Right cardiac atrium (tissue), 5 donors: ENCODE data around the gene SLIT3. TPM values are rescaled to one million over a fixed set of nuclear protein-coding genes. Genes with fewer than 3 reads are reported as not detected.
"Not testable (repeated sequence)": the region's sequence is repeated elsewhere in the genome, so short reads cannot be mapped to it uniquely, and the experiment has no call there.

Experiments
- ATAC-seq, 2 donors: fragments of 200-7000 bp; cut with Tn5 transposase; one replicate each; pipeline versions ENCODE4 v1.8.0 to v1.9.1; 2020; ENCODE audit warnings: moderate library complexity in 2 of 2, mild to moderate bottlenecking in 1 of 2
- DNase-seq, 3 donors: peaks; one replicate each; pipeline ENCODE4 v3.0.0-alpha.2; 2020
- H3K27ac ChIP-seq: one replicate; pipeline ENCODE4 v1.5.1; 2013; ENCODE audit warnings: mild to moderate bottlenecking, low read length, control low read depth, moderate library complexity
- H3K27me3 ChIP-seq: one replicate; pipeline ENCODE4 v1.6.1; 2013; ENCODE audit not compliant: control insufficient read depth, insufficient read depth
- H3K4me1 ChIP-seq: one replicate; pipeline ENCODE4 v1.6.1; 2013; ENCODE audit warnings: low read length; ENCODE audit not compliant: control insufficient read depth, insufficient read depth
- H3K4me3 ChIP-seq: one replicate; pipeline ENCODE4 v1.5.1; 2013; ENCODE audit warnings: low read length, control low read depth
- H3K9me3 ChIP-seq: one replicate; pipeline ENCODE4 v1.6.1; 2013; ENCODE audit warnings: low read length; ENCODE audit not compliant: control insufficient read depth
- WGBS: extraction: QIAGEN DNeasy Blood & Tissue Kit; methylation state at CpG from one replicate; pipeline ENCODE4 v1.1.7; 2013; 5-methylcytosine and 5-hydroxymethylcytosine counted together
- intact Hi-C, 4 donors: fragments of 100-400 bp; cut with DNase I; formaldehyde crosslinking; loops; one replicate each; pipeline versions ENCODE4 v1.11.0 to v1.14.0; 2022 to 2023
- microRNA-seq, 2 donors: library from miRNA; unstranded; fragments of <30 nt; microRNA quantifications; one replicate each; pipeline ENCODE4 v1.2.0, GENCODE V29; 2020 to 2021
- polyA plus RNA-seq: library from polyadenylated mRNA; stranded (reverse); fragments of 200-250 nt; gene quantifications from one replicate; pipeline ENCODE4 v1.2.3, GENCODE V29; 2013
- total RNA-seq, 4 donors: library from RNA; stranded (reverse); fragmentation: NEBNext Ultra II Directional; extraction: Animal tissue kit (Norgen Biotek cat#: 25700); gene quantifications; one replicate each; pipeline ENCODE4 v1.2.1, GENCODE V29; 2021
- donor health status: healthy with polysubstance abuse.
- donor health status: DM: no; HTN: yes; CAD: no.
- donor health status: DM: no; HTN: no; CAD: no.
- donor health status: DM: no; HTN: yes; CAD: no; lungs with severe emphysema.
- donor health status: DM: yes; HTN: yes; CAD: no.

The SLIT3 gene
- total and polyA plus RNA-seq, 5 donors: 32.9 to 188 (median 109) TPM

DNA sequence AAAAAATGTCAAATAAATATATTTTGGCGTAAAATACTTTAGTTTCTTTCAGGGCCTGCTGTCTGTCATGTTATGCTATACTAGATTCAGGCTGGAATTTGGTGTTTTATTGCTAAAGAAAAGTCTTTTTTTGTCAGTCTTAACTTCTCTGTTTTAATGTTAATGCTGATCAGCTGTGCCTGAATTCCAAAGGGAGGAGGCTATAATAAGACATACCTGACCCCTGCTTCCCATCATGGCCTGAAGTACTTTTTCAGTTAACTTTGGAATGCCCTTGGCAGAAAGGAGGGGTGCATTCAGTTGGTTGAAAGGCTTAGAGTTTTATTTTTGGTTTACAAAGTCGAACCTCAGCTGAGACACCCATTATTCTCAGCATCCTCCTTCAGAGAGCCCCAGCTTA is 663.7 kb downstream of the SLIT3 start:
- Histone ChIP-seq H3K27me3 (no peaks in the 10 kb centered on the region), H3K4me1 (no peaks in the 10 kb centered on the region), H3K9me3 (no peaks in the 10 kb centered on the region), H3K4me3 (no peak overlapping the region), H3K27ac (no peak overlapping the region)
- intact Hi-C loops: no loop called here
- no peak for DNase-seq
- ATAC-seq: no peak
- 76% methylated on average over 2 of the region's 2 CpGs for WGBS

DNA sequence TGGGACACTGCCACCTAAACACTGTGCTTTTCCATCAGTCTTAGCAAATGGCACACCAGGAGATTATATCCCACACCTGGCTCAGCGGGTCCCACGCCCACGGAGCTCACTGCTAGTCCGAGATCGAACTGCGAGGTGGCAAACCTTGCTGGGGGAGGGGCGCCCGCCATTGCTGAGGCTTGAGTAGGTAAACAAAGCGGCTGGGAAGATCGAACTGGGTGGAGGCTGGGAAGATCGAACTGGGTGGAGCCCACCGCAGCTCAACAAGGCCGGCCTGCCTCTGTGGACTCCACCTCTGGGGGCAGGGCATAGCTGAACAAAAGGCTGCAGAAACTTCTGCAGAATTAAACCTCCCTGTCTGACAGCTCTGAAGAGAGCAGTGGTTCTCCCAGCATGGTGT is 670.0 kb downstream of the SLIT3 start:
- H3K4me3 ChIP-seq, H3K4me1 ChIP-seq, ATAC-seq, H3K9me3 ChIP-seq, intact Hi-C loops, H3K27ac ChIP-seq, H3K27me3 ChIP-seq: not testable (repeated sequence)
- DNase-seq: peak in 1 of 3 donors; percentile 47
- 94% methylated on average over 13 of the region's 13 CpGs for WGBS

DNA sequence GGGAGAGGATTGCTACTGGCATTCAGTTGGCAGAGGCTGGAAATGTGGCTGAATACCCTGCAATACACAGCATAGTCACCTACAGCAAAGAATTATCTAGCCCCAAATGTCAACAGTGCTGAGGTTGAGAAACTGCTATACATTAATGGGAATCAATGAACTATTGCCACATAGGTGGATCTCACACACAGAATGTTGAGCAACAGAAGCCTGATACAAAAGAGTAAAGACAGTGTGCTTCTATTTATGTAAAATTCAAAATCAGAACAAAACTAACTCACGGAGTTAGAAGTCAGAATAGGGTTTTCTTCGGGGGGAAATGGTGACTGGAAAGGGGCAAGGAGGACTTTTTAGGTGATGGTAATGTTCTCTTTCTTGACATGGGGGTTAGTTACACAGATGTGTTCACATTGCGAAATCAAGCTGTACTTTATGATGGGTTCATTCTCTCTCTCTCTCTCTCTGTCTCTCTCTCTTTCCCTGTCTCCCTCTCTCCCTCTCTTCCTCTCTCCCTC is 676.0 kb downstream of the SLIT3 start:
- no peak overlapping the region for H3K27ac ChIP-seq
- 80% methylated on average over 3 of the region's 3 CpGs for WGBS
- DNase-seq (no peak), ATAC-seq (no peak)
- no peaks in the 10 kb centered on the region for H3K27me3 ChIP-seq
- no peaks in the 10 kb centered on the region for H3K4me1 ChIP-seq
- no peak overlapping the region for H3K4me3 ChIP-seq
- H3K9me3 ChIP-seq: no peaks in the 10 kb centered on the region
- intact Hi-C loops: no loop called here

DNA sequence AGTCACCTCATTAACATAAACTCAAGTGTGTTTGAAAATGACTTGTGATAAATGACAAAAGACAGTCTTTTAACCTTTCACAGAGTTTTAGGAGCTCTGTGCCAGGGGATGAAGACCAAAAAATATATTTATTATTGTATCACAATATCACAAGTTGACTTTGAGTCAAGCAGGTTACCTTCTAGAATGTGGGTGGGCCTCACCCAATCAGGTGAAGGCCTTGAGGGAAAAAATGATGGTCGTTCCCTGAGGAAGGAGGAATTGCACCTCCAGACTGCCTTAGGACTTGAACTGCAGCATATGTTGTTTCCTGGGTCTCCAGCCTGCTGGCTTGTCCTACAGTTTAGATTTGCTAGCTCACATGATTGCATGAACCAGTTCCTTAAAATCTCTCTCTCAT is 680.1 kb downstream of the SLIT3 start:
- 77% methylated on average over 1 of the region's 1 CpG for WGBS
- no peak for DNase-seq
- H3K9me3 ChIP-seq: no peaks in the 10 kb centered on the region
- no peak for ATAC-seq
- H3K4me1 ChIP-seq: no peaks in the 10 kb centered on the region
- no peak overlapping the region for H3K27ac ChIP-seq
- intact Hi-C loops: no loop called here
- no peaks in the 10 kb centered on the region for H3K27me3 ChIP-seq
- no peak overlapping the region for H3K4me3 ChIP-seq

DNA sequence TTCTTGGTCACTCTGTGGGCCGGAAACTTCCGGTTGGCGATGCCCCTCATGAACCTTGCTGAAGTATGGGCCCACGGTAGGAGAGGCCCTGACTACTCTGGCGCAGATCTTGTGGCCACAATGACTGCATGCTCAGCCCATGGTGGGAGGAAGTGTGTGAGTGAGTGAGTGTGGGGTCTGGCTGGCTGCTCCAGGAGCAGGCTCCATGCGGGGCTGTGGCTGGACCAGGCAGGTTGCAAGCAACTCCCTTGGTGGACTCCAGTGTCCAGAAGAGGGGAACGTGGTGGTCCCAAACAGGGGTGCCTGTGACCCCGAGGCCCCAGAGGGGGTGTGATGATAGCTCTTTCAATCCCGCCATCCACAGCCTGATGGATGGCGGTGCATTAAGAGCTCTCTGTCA is 686.3 kb downstream of the SLIT3 start:
- Histone ChIP-seq H3K4me3 (no peak overlapping the region), H3K27ac (no peak overlapping the region), H3K4me1 (no peaks in the 10 kb centered on the region), H3K9me3 (no peaks in the 10 kb centered on the region), H3K27me3 (no peaks in the 10 kb centered on the region)
- ATAC-seq (peak in 1 of 2 donors; percentile 38), DNase-seq (no peak)
- intact Hi-C loops: no loop called here
- 96% methylated on average over 10 of the region's 10 CpGs for WGBS

DNA sequence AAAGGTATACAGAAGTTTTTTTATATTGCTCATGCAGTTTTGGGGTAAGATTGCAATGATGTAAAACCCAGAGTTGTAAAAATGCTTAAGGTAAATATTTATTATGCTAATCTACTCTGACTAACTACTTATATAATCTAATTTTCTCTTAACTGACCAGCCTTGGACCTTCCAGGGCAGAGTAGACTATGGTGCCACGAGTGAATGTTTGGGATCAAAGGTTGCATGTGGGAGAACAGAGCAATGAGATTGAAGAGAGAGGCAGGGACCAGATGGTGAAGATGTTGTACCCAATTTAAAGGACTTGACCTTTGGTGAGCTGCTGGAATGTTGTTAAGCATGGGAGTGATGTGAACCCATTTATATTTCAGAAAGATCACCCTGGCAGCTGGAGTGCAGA is 686.9 kb downstream of the SLIT3 start:
- H3K27ac ChIP-seq: no peak overlapping the region
- no peaks in the 10 kb centered on the region for H3K9me3 ChIP-seq
- ATAC-seq: no peak
- DNase-seq: no peak
- intact Hi-C loops: no loop called here
- WGBS: 67% methylated on average over 1 of the region's 1 CpG
- H3K27me3 ChIP-seq: no peaks in the 10 kb centered on the region
- H3K4me1 ChIP-seq: no peaks in the 10 kb centered on the region
- H3K4me3 ChIP-seq: no peak overlapping the region

DNA sequence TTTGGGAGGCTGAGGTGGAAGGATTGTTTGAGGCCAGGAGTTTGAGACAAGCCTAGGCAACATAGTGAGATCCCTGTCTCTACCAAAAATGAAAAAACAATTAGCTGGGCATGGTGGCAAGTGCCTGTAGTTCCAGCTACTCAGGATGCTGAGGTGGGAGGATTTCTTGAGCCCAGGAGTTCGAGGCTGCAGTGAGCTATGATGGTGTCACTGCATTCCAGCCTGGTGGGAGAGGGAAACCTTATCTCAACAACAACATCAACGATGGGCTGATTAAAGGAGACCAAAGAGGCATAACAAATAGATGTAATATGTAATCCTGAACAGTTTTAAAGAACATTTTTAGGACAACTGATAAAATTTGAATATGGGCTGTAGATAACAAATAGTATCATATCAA is 687.5 kb downstream of the SLIT3 start:
- no peaks in the 10 kb centered on the region for H3K27me3 ChIP-seq
- DNase-seq: no peak
- no peak overlapping the region for H3K27ac ChIP-seq
- 39% methylated on average over 2 of the region's 2 CpGs for WGBS
- H3K4me3 ChIP-seq: no peak overlapping the region
- H3K4me1 ChIP-seq: no peaks in the 10 kb centered on the region
- no peaks in the 10 kb centered on the region for H3K9me3 ChIP-seq
- intact Hi-C loops: no loop called here
- ATAC-seq: no peak

DNA sequence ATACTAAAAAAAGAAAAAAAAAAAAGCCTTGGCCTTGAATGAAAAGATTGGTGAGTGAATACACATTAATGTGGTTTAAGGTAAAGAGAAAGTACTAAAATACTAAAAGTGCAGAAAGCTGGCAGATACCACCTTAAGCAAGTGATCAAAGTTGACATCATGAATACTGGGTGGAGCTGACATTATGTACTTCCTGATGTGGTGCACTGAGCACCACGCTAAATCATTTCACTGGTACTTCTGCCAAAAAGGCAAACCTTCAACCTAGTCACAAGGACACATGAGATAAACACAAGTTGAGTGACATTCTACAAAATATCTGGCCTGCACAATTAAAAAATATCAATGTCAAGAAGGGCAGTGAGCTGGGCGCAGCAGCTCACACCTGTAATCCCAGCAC is 687.9 kb downstream of the SLIT3 start:
- Histone ChIP-seq H3K27me3 (no peaks in the 10 kb centered on the region), H3K9me3 (no peaks in the 10 kb centered on the region), H3K27ac (no peak overlapping the region), H3K4me3 (no peak overlapping the region), H3K4me1 (no peaks in the 10 kb centered on the region)
- peak; percentile 76 to 89 for ATAC-seq
- DNase-seq: no peak
- WGBS: 35% methylated on average over 2 of the region's 2 CpGs
- intact Hi-C loops: no loop called here

DNA sequence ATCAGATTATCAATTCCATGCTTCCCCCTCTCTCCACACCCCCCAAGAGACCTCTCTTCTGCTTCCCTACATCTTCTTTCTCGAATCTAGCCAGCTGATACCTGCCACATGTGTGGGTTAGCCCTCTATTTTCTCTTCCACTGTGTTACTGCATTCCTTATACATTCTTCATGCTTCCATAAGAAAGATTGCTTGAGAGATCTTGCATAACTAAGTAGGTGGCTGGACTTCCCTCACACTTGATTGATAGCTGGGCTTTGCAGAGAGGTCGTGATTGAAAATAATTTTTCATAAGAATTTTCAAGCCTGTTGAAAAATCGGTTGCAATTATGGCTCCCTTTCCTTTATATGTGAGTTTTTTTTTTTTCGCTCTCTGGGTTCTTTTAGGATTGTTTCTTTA is 688.8 kb downstream of the SLIT3 start:
- no peak overlapping the region for H3K4me3 ChIP-seq
- H3K27me3 ChIP-seq: no peaks in the 10 kb centered on the region
- H3K9me3 ChIP-seq: no peaks in the 10 kb centered on the region
- intact Hi-C loops: no loop called here
- 78% methylated on average over 4 of the region's 4 CpGs for WGBS
- H3K4me1 ChIP-seq: no peaks in the 10 kb centered on the region
- no peak overlapping the region for H3K27ac ChIP-seq
- no peak for ATAC-seq
- DNase-seq: no peak

Small RNAs within 50 kb of the gene (microRNA-seq; reads per million reads assigned to microRNA genes)
- gene MIR218-2 (2.5 to 8.0 reads per million in 2 donors), gene MIR585 (34.1 to 35.9 reads per million in 2 donors)
